ENCODE data around the gene ANKRD24. TPM values are rescaled to one million over a fixed set of nuclear protein-coding genes. Genes with fewer than 3 reads are reported as not detected.
"Not testable (repeated sequence)": the region's sequence is repeated elsewhere in the genome, so short reads cannot be mapped to it uniquely, and the experiment has no call there.

Gene ANKRD24
- 0.82 TPM for total RNA-seq

GRCh38 chr19:4182084-4182810, at the start of gene ANKRD24, which contains the start of gene SIRT6:
ANKRD24 (plus strand) TSS chr19:4182689; CDS start chr19:4186426, 3,737 bp downstream.
SIRT6 (minus strand) TSS chr19:4182563; CDS start chr19:4182539, 24 bp downstream.
- DNase-seq: peak; percentile 98

DNA sequence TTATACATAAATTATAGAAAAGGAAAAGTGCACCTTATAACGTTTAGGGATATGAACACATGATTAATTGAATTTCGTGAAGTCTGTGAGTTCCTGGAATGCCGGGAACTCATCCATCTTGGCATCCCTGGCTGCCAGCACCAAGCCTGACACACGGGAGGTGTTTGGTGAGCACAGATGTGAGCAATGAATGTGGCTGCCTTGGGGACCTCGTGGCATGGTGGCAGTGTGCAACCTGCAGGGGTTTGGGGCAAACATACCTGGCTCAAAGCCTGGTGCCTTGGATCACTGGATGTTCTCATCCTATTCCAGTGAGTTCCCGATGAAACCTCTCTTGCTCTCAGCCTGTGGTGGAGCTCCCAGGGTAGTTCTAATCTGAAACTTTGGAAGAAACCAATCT, 48.1 kb upstream of the ANKRD24 start:
- no peak for DNase-seq

DNA sequence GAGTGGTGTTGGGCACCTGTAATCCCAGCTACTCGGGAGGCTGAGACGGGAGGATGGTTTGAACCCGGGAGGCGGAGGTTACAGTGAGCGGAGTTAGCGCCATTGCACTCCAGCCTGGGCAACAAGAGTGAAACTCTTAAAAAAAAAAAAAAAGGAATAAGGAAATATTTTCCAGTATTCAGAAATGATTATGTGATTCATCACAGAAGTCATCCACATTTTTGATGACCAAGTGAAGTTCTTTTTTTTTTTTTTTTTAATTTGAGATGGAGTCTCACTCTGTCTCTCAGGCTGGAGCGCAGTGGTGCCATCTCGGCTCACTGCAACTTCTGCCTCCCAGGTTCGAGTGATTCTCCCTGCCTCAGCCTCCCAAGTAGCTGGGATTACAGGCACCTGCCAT, 47.1 kb upstream of the ANKRD24 start:
- DNase-seq: not testable (repeated sequence)

- no peak for DNase-seq
Measured at GRCh38 chr19:4136680-4137088, 45.8 kb upstream of the ANKRD24 start.

DNA sequence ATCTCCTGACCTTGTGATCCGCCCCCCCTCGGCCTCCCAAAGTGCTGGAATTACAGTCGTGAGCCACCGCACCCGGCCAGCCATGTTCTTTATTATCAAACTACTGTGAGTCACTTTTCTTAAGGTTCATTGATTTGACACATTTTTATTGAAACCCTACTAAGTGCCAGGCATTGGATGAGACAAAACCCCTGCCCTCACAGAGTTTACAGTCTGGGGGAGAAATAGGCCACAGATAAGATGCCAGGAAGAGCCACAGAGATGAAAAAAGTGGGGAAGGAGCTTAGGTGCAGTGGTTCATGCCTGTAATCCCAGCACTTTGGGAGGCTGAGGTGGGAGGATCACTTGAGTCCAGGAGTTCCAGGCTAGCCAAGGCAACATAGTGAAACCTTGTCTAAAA, 44.0 kb upstream of the ANKRD24 start:
- DNase-seq: no peak

DNA sequence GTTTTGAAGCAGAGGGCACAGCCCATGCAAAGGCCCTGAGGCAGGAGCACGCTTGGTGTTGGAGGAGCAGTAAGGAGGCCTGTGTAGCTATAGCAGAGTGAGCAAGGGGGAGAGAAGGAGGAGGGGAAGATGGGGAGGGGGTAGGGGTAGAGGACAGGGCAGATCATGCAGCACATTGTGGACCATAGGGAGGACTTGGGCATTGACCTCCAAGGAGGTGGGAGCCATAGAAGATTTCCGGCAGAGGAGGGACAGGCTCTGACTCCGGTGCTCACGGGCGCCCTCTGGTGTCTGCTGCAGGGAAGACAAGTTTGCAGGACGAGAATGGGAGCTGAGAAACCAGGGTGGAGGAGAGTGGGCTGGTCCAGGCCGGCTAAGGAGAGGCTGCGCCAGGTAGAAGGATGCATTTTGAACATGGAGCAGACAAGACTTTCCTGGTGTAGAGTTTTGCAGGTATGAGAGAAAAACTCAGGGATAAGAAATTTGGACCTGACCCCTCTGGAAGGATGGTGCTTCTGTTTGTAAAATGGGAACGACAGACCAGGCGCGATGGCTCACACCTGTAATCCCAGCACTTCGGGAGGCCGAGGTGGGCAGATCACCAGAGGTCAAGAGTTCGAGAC, 42.8 kb upstream of the ANKRD24 start:
- DNase-seq: peak; percentile 68

GRCh38 chr19:4140237-4140711, 42.2 kb upstream of the ANKRD24 start:
- peak; percentile 44 for DNase-seq

- not testable (repeated sequence) for DNase-seq
Measured at GRCh38 chr19:4142916-4143315, 39.6 kb upstream of the ANKRD24 start.

- no peak for DNase-seq
Measured at GRCh38 chr19:4144666-4145249, 37.7 kb upstream of the ANKRD24 start.

DNA sequence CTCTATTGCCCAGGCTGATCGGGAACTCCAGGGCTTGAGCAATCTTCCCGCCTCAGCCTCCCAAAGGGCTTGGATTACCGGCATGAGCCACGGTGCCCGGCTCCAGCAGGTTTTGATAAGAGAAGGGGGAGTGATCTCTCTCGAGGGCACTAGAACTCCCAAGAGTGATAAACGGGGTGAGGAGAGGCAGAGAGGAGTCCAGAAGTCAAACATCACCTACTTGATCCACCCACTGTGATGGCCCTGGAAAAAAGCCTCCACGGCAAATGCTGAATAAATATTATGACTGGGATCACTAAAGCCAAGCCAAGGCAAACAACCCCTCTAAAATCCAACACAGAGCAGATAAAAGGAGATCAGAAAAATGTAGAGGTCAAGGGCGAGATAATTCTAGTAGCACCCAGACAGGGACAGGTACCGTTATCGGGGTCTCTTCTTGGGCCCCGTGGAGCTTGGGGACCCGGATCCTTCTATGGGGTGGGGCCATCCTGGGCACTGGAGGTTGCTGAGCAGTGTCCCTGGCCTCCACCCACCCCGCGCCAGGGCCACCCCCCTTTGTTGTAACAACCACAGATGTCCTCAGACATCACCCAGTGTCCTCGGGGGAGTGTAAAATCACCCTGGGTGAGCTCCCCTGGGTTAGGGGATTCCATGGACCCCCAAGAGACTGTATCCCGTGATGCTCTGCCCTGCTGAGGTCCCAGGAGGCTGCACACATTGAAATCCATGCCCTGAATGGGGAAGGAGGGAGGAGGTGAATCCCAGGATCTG, 32.8 kb upstream of the ANKRD24 start:
- DNase-seq: no peak

GRCh38 chr19:4151623-4152022, 30.9 kb upstream of the ANKRD24 start:
- no peak for DNase-seq

DNA sequence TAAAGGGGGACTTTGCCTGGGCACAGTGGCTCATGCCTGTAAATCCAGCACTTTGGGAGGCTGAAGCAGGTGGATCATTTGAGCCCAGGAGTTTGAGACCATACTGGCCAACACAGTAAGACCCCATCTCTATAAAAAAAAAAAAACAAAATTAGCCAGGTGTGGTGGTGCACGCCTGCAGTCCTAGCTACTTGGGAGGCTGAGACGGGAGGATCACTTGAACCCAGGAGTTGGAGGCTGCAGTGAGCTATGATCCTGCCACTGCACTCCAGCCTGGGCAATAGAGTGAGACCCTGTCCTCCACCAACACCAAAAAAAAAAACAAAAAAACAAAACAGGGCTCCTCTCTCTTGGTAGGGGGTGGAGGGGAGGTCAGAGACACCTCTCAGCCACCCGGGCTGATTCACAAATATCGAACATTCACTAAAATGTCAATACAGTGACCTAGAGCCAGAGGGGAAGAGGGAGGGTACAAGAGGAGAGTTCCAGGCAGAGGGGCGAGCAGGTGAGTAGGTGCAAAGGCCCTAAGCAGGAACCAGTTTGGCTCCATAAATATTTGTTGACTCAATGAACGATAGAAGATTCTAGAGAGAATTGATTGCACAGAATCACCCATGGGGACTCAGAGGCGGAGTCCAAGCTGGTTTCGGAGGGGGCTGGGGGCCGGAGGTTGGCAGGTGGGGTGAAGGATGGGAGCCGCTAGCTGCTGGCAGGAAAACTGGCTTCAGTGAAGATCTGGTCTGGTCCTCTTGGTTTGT, 30.1 kb upstream of the ANKRD24 start:
- no peak for DNase-seq

GRCh38 chr19:4154571-4155312, 27.7 kb upstream of the ANKRD24 start:
- DNase-seq: no peak

DNA sequence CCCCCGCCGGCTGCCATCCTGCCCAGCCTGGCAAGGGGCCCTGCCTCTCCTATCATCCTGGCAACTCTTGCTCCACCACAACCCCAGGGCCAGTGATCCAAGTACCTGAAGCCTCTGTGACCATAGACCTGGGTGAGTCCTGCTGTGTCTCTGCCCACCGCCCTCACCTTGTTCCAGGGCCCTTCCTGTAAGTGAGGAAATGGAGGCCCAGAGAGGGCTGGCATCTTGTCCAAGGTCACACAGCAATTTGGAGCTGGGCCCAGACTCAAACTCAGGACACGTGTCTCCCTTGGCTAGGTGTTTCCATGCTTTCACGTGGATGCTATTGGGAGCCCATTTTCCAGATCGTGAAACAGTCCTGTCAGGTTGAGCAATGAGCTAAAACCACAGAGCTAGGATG, 25.3 kb upstream of the ANKRD24 start:
- DNase-seq: no peak

DNA sequence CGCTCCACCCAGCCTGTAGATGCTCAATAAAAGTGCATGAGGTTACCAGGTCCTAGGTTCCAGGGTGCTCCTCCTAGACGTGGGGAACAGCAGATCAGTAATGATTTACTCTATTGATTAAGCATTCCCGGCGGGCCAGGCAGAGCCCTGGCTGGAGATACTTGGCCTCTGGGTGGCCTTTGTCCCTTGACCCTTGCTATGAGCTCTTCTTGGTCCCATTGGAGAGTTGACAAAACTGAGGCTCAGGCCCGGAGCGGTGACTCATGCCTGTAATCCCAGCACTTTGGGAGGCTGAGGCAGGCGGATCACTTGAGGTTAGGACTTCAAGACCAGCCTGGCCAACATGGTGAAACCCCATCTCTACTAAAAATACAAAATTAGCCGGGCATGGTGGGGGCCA, 24.5 kb upstream of the ANKRD24 start:
- not testable (repeated sequence) for DNase-seq

DNA sequence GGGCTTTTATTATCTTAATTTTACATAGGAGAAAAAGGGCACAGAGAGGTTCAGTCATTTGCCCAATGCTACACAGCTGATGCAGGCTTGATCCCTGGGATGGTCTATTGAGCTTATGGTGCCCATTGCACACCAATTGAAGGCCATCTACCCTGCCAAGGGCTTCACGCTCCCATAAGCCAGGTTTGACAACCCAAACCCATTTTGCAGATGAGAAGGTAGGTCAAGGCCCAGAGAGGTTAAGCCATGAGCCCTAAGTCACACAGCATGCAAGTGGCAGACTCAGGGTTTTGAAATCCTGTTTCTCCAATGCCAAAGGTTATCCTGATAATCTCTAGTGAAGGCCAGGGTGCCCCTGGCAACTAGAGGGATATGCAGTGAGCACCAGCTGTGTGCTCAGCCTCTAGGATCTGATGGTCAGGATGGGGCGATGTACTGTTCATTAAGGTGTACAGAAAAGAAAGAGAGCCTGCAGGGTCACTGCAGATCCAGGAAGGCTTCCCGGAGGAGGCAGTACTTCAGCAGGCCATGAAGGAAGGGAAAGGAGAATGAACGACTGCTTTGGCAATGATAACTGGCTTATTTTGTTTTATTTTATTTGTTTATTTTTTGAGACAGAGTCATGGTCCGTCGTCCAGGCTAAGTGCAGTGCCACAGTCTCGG, 20.9 kb upstream of the ANKRD24 start:
- no peak for DNase-seq

DNA sequence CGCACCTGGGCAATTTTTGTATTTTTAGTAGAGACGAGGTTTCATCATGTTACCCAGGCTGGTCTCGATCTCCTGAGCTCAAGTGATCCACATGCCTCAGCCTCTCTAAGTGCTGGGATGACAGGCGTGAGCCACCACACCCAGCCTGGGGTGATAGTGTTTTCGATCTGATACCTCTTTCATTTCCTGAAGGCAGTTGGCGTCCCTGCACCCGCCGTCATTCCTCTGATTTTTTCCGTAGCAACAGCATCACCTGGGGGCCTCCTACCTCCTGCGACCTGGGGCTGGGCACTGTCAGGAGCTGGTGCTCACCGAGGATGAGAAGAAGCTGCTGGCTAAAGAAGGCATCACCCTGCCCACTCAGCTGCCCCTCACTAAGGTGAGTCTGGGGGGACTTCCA, 18.2 kb upstream of the ANKRD24 start:
- DNase-seq: no peak

DNA sequence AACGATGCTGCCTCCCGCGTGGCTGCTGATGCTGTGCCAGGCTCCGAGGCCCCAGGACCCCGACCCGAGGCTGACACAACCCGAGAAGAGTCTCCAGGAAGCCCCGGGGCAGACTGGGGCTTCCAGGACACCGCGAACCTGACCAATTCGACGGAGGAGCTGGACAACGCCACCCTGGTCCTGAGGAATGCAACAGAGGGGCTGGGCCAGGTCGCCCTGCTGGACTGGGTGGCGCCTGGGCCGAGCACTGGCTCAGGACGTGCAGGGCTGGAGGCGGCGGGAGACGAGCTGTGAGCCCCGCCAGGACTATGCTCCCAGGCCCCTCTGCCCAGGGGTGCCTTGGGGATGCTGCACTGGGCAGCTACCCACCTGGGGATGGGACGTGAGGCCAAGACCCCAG, 10.8 kb upstream of the ANKRD24 start:
- DNase-seq: no peak

DNA sequence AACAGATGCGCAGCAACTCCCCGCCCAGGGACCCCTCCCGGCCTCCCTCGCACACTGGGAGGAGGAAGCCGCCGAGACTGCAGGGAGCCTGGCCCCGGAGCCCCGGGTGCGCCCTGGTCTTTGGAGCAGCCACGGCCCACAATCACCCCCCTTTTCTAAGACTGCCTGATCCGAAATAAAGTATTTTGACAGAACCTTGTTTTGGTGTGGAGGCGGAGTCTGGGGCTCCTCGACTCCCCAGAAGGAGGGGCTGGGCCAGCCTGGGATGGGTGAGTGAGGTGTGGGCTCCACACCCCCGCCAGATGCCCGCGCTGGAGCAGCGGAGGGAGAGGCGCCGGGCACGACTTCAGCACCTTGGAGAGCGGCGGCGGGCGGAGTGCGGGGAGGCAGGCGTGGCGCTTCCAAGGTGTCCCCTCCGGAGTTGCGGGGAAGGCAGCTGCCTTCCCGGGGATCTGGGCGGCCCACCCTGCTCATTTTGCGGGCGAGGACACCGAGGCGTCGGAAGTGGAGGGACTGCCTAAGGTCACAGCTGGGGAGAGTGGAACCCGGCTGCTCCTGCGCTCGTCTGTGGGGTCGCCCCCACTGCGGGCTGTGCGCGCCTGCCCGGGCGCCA, 9.5 kb upstream of the ANKRD24 start:
- DNase-seq: peak; percentile 81

Measured in tongue (tissue), 2 donors.